Liver (tissue), 9 donors: ENCODE results near the gene PRDM10. TPM values are rescaled to one million over a fixed set of nuclear protein-coding genes. Genes with fewer than 3 reads are reported as not detected.
A peak's percentile ranks its signal among the peaks of the same experiment; 100 is the strongest.

Source experiments
- DNase-seq: peaks from one replicate; pipeline ENCODE4 v3.0.0-alpha.2; 2017; ENCODE audit warnings: low spot score
- H3K27ac ChIP-seq, 2 donors: one replicate each; pipeline ENCODE4 v1.7.0; 2013; ENCODE audit warnings: inconsistent platforms in 2 of 2, low read length in 2 of 2, control low read depth in 1 of 2, low read depth in 1 of 2, mild to moderate bottlenecking in 1 of 2
- H3K27me3 ChIP-seq, 4 donors: one replicate each; pipeline versions ENCODE4 v1.6.1 to v1.7.0; 2013; ENCODE audit warnings: low read length in 3 of 4, inconsistent platforms in 1 of 4, mild to moderate bottlenecking in 1 of 4, moderate library complexity in 1 of 4; ENCODE audit not compliant: control insufficient read depth in 4 of 4, insufficient read depth in 4 of 4
- H3K36me3 ChIP-seq, 4 donors: one replicate each; pipeline versions ENCODE4 v1.6.1 to v1.7.0; 2013; ENCODE audit warnings: low read length in 3 of 4, mild to moderate bottlenecking in 3 of 4, low read depth in 1 of 4, moderate library complexity in 1 of 4; ENCODE audit not compliant: control insufficient read depth in 4 of 4, insufficient read depth in 3 of 4
- H3K4me1 ChIP-seq, 4 donors: one replicate each; pipeline versions ENCODE4 v1.6.1 to v1.7.0; 2013; ENCODE audit warnings: low read length in 3 of 4, mild to moderate bottlenecking in 3 of 4, moderate library complexity in 1 of 4; ENCODE audit not compliant: control insufficient read depth in 4 of 4, insufficient read depth in 4 of 4
- H3K4me3 ChIP-seq, 3 donors: one replicate each; pipeline versions ENCODE4 v1.6.1 to v1.7.0; 2013; ENCODE audit warnings: low read length in 3 of 3, control low read depth in 1 of 3, low read depth in 1 of 3, mild to moderate bottlenecking in 1 of 3
- H3K9ac ChIP-seq, 2 donors: one replicate each; pipeline ENCODE4 v1.7.0; 2013; ENCODE audit warnings: low read length in 2 of 2, mild to moderate bottlenecking in 2 of 2, moderate library complexity in 2 of 2, control low read depth in 1 of 2, low read depth in 1 of 2
- H3K9me3 ChIP-seq, 4 donors: one replicate each; pipeline versions ENCODE4 v1.6.1 to v1.7.0; 2013; ENCODE audit warnings: low read length in 3 of 4; ENCODE audit not compliant: control insufficient read depth in 4 of 4
- ATF3 ChIP-seq: IDR thresholded peaks from 2 replicates; pipeline ENCODE4 v1.6.1; 2016; ENCODE audit warnings: antibody characterized with exemption
- EGR1 ChIP-seq, 2 donors: IDR thresholded peaks; 2 replicates each; pipeline ENCODE4 v1.6.1; 2016 to 2018; ENCODE audit warnings: antibody characterized with exemption in 2 of 2, low read depth in 2 of 2
- FOXA1 ChIP-seq: IDR thresholded peaks from 2 replicates; pipeline ENCODE4 v1.6.1; 2016; ENCODE audit warnings: antibody characterized with exemption
- FOXA2 ChIP-seq: IDR thresholded peaks from 2 replicates; pipeline ENCODE4 v1.6.1; 2016; ENCODE audit warnings: antibody characterized with exemption
- GABPA ChIP-seq, 2 donors: IDR thresholded peaks in 1 of 2; conservative IDR thresholded peaks in 1 of 2; 2 replicates each; pipeline ENCODE4 v1.6.1; 2016; ENCODE audit warnings: antibody characterized with exemption in 2 of 2, mild to moderate bottlenecking in 1 of 2, moderate library complexity in 1 of 2
- HNF4A ChIP-seq, 2 donors: conservative IDR thresholded peaks; 2 replicates each; pipeline ENCODE4 v1.6.1; 2016; ENCODE audit warnings: antibody characterized with exemption in 2 of 2, mild to moderate bottlenecking in 2 of 2
- HNF4G ChIP-seq: IDR thresholded peaks from 2 replicates; pipeline ENCODE4 v1.6.1; 2016; ENCODE audit warnings: antibody characterized with exemption
- JUND ChIP-seq, 2 donors: IDR thresholded peaks; 2 replicates each; pipeline ENCODE4 v1.6.1; 2016; ENCODE audit warnings: antibody characterized with exemption in 2 of 2
- NR2F2 ChIP-seq: IDR thresholded peaks from 2 replicates; pipeline ENCODE4 v1.6.1; 2016; ENCODE audit warnings: antibody characterized with exemption
- RAD21 ChIP-seq, 2 donors: IDR thresholded peaks; 2 replicates each; pipeline ENCODE4 v1.6.1; 2016; ENCODE audit warnings: antibody characterized with exemption in 2 of 2, mild to moderate bottlenecking in 2 of 2
- REST ChIP-seq: IDR thresholded peaks from 2 replicates; pipeline ENCODE4 v1.6.1; 2016; ENCODE audit warnings: antibody characterized with exemption, mild to moderate bottlenecking
- RXRA ChIP-seq, 2 donors: IDR thresholded peaks; 2 replicates each; pipeline ENCODE4 v1.6.1; 2017 to 2018; ENCODE audit warnings: antibody characterized with exemption in 2 of 2, mild to moderate bottlenecking in 1 of 2
- SP1 ChIP-seq: IDR thresholded peaks from 2 replicates; pipeline ENCODE4 v1.6.1; 2018; ENCODE audit warnings: antibody characterized with exemption, mild to moderate bottlenecking
- TAF1 ChIP-seq: conservative IDR thresholded peaks from 2 replicates; pipeline ENCODE4 v1.6.1; 2016; ENCODE audit warnings: antibody characterized with exemption, mild to moderate bottlenecking
- ZBTB33 ChIP-seq: IDR thresholded peaks from 2 replicates; pipeline ENCODE4 v1.6.1; 2016; ENCODE audit warnings: antibody characterized with exemption
- WGBS: extraction: QIAGEN DNeasy Blood & Tissue Kit; methylation state at CpG from one replicate; pipeline ENCODE4 v1.1.7; 2013; 5-methylcytosine and 5-hydroxymethylcytosine counted together
- polyA plus RNA-seq, 2 donors: library from polyadenylated mRNA; stranded (reverse) in 1 of 2; unstranded in 1 of 2; fragments of 200-250 nt in 1 of 2; fragments of >200 nt in 1 of 2; fragmentation: Nextera tagmentation in 1 of 2; extraction: Ambion mirVana in 1 of 2; gene quantifications; one replicate each; pipeline versions ENCODE4 v1.2.1 to v1.2.3, GENCODE V29; 2013 to 2015
- total RNA-seq, 2 donors: library from RNA; depleted of rRNA; stranded (reverse); fragments of >200 nt; gene quantifications; one replicate each; pipeline ENCODE4 v1.2.3, GENCODE V29; 2014
- TF ChIP-seq, protein P1 (sequence below): IDR thresholded peaks from 2 replicates; pipeline ENCODE4 v1.6.1; 2016; ENCODE audit warnings: antibody characterized with exemption
- donor health status: healthy.
- donor health status: healthy.
- donor health status: healthy.
- donor health status: healthy.
- donor health status: healthy.

PRDM10 gene
- total and polyA plus RNA-seq, 4 donors, result 1.4 to 7.2 (median 3.9) TPM

- TF ChIP-seq JUND (IDR thresholded peaks at IDR 0.05) (no peak), RXRA (IDR thresholded peaks at IDR 0.05) (no peak), HNF4A (conservative IDR thresholded peaks at IDR 0.05) (no peak), SP1 (no peak), HNF4G (no peak), RAD21 (IDR thresholded peaks at IDR 0.05) (no peak), ATF3 (no peak), FOXA2 (no peak)
- H3K4me3 ChIP-seq, result no peak overlapping the region
- DNase-seq, result no peak
- H3K9me3 ChIP-seq, result no peaks in the 10 kb centered on the region
- H3K27ac ChIP-seq, result no peak overlapping the region
- H3K4me1 ChIP-seq, result peaks cover 0 to 10% (median 1%) of the 10 kb centered on the region in 4 donors
- no peaks in the 10 kb centered on the region for H3K27me3 ChIP-seq
- no peaks in the 10 kb centered on the region for H3K36me3 ChIP-seq
- H3K9ac ChIP-seq, result no peak overlapping the region
Observed at GRCh38 chr11:130008326-130008725, 5.7 kb upstream of the PRDM10 start.

GRCh38 chr11:130006929-130007328, 4.3 kb upstream of the PRDM10 start:
- H3K4me1 ChIP-seq, result peaks cover 0 to 10% (median 1%) of the 10 kb centered on the region in 4 donors
- H3K27ac ChIP-seq, result no peak overlapping the region
- no peak for DNase-seq
- H3K9me3 ChIP-seq, result no peaks in the 10 kb centered on the region
- WGBS, result 94% methylated on average over 3 of the region's 3 CpGs
- H3K4me3 ChIP-seq, result no peak overlapping the region
- H3K36me3 ChIP-seq, result no peaks in the 10 kb centered on the region
- H3K9ac ChIP-seq, result no peak overlapping the region
- no peak for TF ChIP-seq GABPA (IDR thresholded peaks at IDR 0.05 in 1 of 2, conservative IDR thresholded peaks at IDR 0.05 in 1 of 2)
- TF ChIP-seq TAF1, result no peak
- TF ChIP-seq REST, result no peak
- TF ChIP-seq ATF3, result no peak
- no peak for TF ChIP-seq FOXA2
- no peak for TF ChIP-seq NR2F2
- no peaks in the 10 kb centered on the region for H3K27me3 ChIP-seq

- Histone ChIP-seq H3K9me3 (no peaks in the 10 kb centered on the region), H3K36me3 (no peaks in the 10 kb centered on the region), H3K4me1 (peaks cover 1 to 31% (median 16%) of the 10 kb centered on the region in 4 donors), H3K4me3 (peak overlapping the region; percentile 66 to 98 (median 75)), H3K9ac (peak overlapping the region; percentile 94 to 97), H3K27ac (peak overlapping the region; percentile 98 to 99), H3K27me3 (no peaks in the 10 kb centered on the region)
- no peak for DNase-seq
- WGBS, result 2% methylated on average over 8 of the region's 8 CpGs
- TF ChIP-seq, protein P1, sequence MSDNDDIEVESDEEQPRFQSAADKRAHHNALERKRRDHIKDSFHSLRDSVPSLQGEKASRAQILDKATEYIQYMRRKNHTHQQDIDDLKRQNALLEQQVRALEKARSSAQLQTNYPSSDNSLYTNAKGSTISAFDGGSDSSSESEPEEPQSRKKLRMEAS, result peak; percentile 33
- peak in 1 of 2 donors; percentile 9 for TF ChIP-seq EGR1 (IDR thresholded peaks at IDR 0.05; ENCODE audit: low read depth in 2 of 2)
- TF ChIP-seq REST, result no peak
- TF ChIP-seq JUND (IDR thresholded peaks at IDR 0.05), result peak; percentile 47 to 70
- peak; percentile 93 for TF ChIP-seq HNF4G
- no peak for TF ChIP-seq FOXA1
- TF ChIP-seq HNF4A (conservative IDR thresholded peaks at IDR 0.05), result peak; percentile 94 to 95
- TF ChIP-seq FOXA2, result no peak
- TF ChIP-seq SP1, result peak; percentile 88
- peak; percentile 62 to 68 for TF ChIP-seq RAD21 (IDR thresholded peaks at IDR 0.05)
- no peak for TF ChIP-seq ZBTB33
Observed at GRCh38 chr11:130003717-130004001, 1.0 kb upstream of the PRDM10 start.
